Measurements from ENCODE around the gene SHPK. TPM values are rescaled to one million over a fixed set of nuclear protein-coding genes. Genes with fewer than 3 reads are reported as not detected.

Gene SHPK
- total and polyA plus RNA-seq, 3 donors from 2014 or later = 9.0 to 33.8 (median 23.6) TPM

GRCh38 chr17:3641717-3642486 is 5.9 kb upstream of the SHPK start:
- intact Hi-C loops (cut with DNase I; ENCODE audit: low total_unique reads) = no loop called here
- Histone ChIP-seq H3K9me3 (no peaks in the 10 kb centered on the region), H3K27me3 (no peaks in the 10 kb centered on the region), H3K4me1 (peaks cover 19% of the 10 kb centered on the region), H3K27ac (no peak overlapping the region), H3K4me3 (no peak overlapping the region), H3K36me3 (ENCODE audit: low read depth, missing control alignments) (no peaks in the 10 kb centered on the region)
- 73 to 92% methylated on average over 11 to 17 of the region's 19 CpGs for WGBS, 2 donors
- no peak for TF ChIP-seq POLR2A (IDR thresholded peaks at IDR 0.05)
- no peak for DNase-seq

- no peak overlapping the region for H3K27ac ChIP-seq
- no peaks in the 10 kb centered on the region for H3K36me3 ChIP-seq (ENCODE audit: low read depth, missing control alignments)
Observed at GRCh38 chr17:3641014-3641413, 5.0 kb upstream of the SHPK start.

GRCh38 chr17:3639981-3640596 is 4.0 kb upstream of the SHPK start:
- Histone ChIP-seq H3K4me1 (peaks cover 20% of the 10 kb centered on the region), H3K36me3 (ENCODE audit: low read depth, missing control alignments) (no peaks in the 10 kb centered on the region), H3K27ac (no peak overlapping the region), H3K27me3 (no peaks in the 10 kb centered on the region), H3K9me3 (no peaks in the 10 kb centered on the region), H3K4me3 (no peak overlapping the region)
- peak; percentile 37 for DNase-seq
- TF ChIP-seq, protein P1, sequence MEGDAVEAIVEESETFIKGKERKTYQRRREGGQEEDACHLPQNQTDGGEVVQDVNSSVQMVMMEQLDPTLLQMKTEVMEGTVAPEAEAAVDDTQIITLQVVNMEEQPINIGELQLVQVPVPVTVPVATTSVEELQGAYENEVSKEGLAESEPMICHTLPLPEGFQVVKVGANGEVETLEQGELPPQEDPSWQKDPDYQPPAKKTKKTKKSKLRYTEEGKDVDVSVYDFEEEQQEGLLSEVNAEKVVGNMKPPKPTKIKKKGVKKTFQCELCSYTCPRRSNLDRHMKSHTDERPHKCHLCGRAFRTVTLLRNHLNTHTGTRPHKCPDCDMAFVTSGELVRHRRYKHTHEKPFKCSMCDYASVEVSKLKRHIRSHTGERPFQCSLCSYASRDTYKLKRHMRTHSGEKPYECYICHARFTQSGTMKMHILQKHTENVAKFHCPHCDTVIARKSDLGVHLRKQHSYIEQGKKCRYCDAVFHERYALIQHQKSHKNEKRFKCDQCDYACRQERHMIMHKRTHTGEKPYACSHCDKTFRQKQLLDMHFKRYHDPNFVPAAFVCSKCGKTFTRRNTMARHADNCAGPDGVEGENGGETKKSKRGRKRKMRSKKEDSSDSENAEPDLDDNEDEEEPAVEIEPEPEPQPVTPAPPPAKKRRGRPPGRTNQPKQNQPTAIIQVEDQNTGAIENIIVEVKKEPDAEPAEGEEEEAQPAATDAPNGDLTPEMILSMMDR (IDR thresholded peaks at IDR 0.05) = no peak
- no peak for TF ChIP-seq POLR2A (IDR thresholded peaks at IDR 0.05)
- intact Hi-C loops (cut with DNase I; ENCODE audit: low total_unique reads) = no loop called here
- whole genome bisulfite sequencing, 2 donors = 37 to 45% methylated on average over 7 of the region's 7 CpGs

More at GRCh38 chr17:3641014-3641413, 5.0 kb upstream of the SHPK start:
- Histone ChIP-seq H3K27me3 (no peaks in the 10 kb centered on the region), H3K4me3 (no peak overlapping the region), H3K9me3 (no peaks in the 10 kb centered on the region), H3K4me1 (peaks cover 19% of the 10 kb centered on the region)
- no peak for DNase-seq
- 44% methylated on average over 3 of the region's 3 CpGs for WGBS, 2 donors
- intact Hi-C loops (cut with DNase I; ENCODE audit: low total_unique reads) = no loop called here
- TF ChIP-seq, protein P1 (IDR thresholded peaks at IDR 0.05) = no peak
- TF ChIP-seq POLR2A (IDR thresholded peaks at IDR 0.05) = no peak

DNA sequence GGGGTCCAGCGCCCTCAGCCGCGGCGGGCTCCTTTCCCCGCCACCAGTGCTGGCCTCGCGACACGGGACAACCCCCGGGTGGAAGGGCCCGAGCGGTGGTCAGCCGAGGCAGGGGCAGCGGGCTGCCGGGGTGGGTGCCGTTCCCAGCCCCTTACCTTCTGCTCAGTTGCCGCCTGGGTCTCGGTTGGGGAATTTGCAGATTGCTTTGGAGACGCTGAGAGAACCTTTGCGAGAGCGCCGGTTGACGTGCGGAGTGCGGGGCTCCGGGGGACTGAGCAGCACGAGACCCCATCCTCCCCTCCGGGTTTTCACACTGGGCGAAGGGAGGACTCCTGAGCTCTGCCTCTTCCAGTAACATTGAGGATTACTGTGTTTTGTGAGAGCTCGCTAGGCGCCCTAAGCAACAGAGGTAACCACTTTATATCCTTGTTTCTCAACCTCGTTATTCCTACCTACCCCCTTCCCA is 891 bp upstream of the SHPK start:
- peaks cover 20% of the 10 kb centered on the region for H3K4me1 ChIP-seq
- H3K36me3 ChIP-seq (ENCODE audit: low read depth, missing control alignments) = no peaks in the 10 kb centered on the region
- peak overlapping the region; percentile 93 to 95 for H3K27ac ChIP-seq
- intact Hi-C loops (cut with DNase I; ENCODE audit: low total_unique reads) = no loop called here
- peak overlapping the region; percentile 88 to 91 for H3K4me3 ChIP-seq
- no peak for TF ChIP-seq POLR2A (IDR thresholded peaks at IDR 0.05)
- TF ChIP-seq, protein P1 (IDR thresholded peaks at IDR 0.05) = no peak
- H3K9me3 ChIP-seq = no peaks in the 10 kb centered on the region
- WGBS, 2 donors = 1 to 2% methylated on average over 21 to 31 of the region's 31 CpGs
- no peaks in the 10 kb centered on the region for H3K27me3 ChIP-seq
- no peak for DNase-seq

DNA sequence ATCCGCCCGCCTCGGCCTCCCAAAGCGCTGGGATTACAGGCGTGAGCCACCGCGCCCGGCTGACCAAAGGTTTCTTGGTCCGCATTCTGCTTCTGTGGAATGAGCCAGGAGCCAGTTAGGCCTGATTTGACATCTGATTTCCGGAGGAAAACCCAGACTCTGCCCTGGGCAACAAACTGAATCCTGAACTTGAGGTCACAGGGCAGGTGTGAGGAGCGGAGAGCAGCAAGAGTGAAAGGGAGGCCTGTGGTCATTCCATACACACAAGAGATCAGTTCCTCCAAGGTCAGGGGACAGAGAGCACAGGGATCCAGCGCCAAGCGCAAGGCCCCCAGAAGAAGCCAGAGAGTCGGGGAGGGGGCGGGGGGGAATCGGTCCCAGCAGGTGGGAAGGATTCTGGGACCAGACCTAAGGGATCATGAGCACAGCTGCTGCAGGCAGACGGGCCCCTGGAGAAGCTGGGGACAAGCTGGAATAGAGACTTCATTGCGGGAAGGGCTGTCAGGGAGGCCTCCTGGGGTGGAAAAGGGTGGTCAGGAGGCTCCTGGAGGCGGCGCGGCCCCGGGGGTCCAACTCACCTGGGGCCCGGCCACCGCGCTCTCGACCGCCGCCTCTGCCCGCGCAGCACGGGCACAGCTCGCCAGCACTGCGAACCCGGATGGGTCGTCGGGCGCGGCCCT is 436 bp downstream of the SHPK start:
- Histone ChIP-seq H3K36me3 (ENCODE audit: low read depth, missing control alignments) (no peaks in the 10 kb centered on the region), H3K4me3 (peak overlapping the region; percentile 88 to 91), H3K4me1 (peaks cover 24% of the 10 kb centered on the region), H3K9me3 (no peaks in the 10 kb centered on the region), H3K27ac (peak overlapping the region; percentile 93 to 95), H3K27me3 (no peaks in the 10 kb centered on the region)
- no peak for DNase-seq
- 16 to 21% methylated on average over 17 to 38 of the region's 38 CpGs for WGBS, 2 donors
- intact Hi-C loops (cut with DNase I; ENCODE audit: low total_unique reads) = no loop called here
- no peak for TF ChIP-seq POLR2A (IDR thresholded peaks at IDR 0.05)
- TF ChIP-seq, protein P1 (IDR thresholded peaks at IDR 0.05) = no peak

Data from testis (tissue), 3 donors.